Coronary artery (tissue), 2 donors: ENCODE measurements around the gene ADGRA3.

Experiments used
- DNase-seq: peaks from one replicate; pipeline ENCODE4 v3.0.0-alpha.2; 2017; ENCODE audit warnings: low spot score
- H3K27ac ChIP-seq, 2 donors: fragments of 200-600 bp; sonication (generic); one replicate each; pipeline ENCODE4 v1.5.1; 2016 to 2019
- H3K4me3 ChIP-seq: fragments of 200-600 bp; sonication (generic); 2 replicates; pipeline ENCODE4 v1.5.1; 2016; ENCODE audit warnings: mild to moderate bottlenecking, moderate library complexity
- TF ChIP-seq, protein P1 (sequence below): fragments of 200-600 bp; sonication (generic); IDR thresholded peaks from one replicate; pipeline ENCODE4 v1.5.1; 2019; ENCODE audit warnings: antibody characterized with exemption

ADGRA3 gene

DNA sequence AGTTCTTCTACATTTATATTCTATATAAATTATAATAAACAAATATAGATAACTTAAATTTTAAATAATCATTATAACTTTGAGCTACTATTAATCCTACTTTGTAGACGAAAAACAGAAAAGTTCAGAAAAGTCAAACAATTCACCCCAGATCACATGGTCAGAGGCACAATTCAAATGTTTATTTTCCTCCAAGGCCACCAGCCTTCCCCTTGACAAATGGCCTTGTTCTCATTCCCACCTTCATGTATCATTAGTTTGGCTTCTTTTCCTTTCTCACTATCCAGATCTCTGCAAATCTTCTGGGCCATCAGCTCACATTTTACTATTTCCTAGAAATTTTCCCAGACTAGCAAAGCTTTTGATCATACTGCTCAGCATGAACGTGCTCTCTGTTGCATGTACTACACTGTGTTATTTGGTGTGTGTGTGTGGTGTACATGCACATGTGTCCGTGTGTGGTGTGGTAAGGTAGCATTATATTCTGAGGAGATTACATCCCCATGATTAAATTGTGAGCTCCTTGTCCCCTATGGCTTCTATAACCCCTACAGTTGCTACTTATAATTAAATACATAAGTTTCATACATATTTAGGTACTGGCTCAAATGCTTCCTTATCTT, 61.5 kb downstream of the ADGRA3 start:
- no peak overlapping the region for H3K27ac ChIP-seq
- H3K4me3 ChIP-seq: no peak overlapping the region
- TF ChIP-seq, protein P1, sequence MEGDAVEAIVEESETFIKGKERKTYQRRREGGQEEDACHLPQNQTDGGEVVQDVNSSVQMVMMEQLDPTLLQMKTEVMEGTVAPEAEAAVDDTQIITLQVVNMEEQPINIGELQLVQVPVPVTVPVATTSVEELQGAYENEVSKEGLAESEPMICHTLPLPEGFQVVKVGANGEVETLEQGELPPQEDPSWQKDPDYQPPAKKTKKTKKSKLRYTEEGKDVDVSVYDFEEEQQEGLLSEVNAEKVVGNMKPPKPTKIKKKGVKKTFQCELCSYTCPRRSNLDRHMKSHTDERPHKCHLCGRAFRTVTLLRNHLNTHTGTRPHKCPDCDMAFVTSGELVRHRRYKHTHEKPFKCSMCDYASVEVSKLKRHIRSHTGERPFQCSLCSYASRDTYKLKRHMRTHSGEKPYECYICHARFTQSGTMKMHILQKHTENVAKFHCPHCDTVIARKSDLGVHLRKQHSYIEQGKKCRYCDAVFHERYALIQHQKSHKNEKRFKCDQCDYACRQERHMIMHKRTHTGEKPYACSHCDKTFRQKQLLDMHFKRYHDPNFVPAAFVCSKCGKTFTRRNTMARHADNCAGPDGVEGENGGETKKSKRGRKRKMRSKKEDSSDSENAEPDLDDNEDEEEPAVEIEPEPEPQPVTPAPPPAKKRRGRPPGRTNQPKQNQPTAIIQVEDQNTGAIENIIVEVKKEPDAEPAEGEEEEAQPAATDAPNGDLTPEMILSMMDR: no peak
- no peak for DNase-seq

DNA sequence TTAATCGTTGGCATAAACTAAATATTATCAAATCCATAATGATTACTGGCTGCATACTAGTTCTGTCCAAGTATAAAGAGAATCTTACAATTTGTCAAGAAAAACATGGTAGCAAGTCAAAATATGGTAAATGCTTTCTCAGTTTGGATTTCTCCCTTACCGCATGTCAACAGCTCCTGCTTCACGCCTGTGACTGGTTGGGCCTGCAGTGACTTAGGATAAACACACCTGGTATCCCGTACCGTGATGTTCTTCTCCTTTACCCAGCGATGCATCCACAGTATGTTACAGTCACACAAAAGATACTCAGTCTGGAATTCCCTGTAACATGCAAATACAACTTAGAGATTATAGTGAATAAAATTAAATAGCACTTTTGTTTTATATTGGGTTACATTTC, 71.1 kb downstream of the ADGRA3 start:
- TF ChIP-seq, protein P1: no peak
- no peak for DNase-seq

DNA sequence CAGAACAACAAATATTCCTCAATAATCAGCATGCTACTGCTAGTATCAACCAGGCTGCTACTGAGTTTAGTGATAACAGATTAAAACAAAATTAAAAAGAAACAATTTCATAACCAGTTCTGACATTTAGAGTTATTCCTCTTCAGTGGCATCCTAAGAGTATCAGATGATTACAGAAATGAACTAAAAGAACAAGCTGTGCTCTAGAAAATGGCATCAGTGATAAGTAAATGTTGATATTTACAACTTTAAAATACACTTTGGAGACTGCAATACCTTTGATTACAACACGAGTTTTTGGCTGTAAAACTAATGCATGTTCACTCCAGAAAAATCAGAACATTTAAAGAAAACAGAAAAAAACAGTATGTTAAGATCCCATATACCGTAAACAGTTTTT, 72.9 kb downstream of the ADGRA3 start:
- H3K4me3 ChIP-seq: no peak overlapping the region
- no peak overlapping the region for H3K27ac ChIP-seq
- DNase-seq: no peak
- TF ChIP-seq, protein P1: no peak

More for the DNA sequence above, 71.1 kb downstream of the ADGRA3 start:
- no peak overlapping the region for H3K4me3 ChIP-seq
- no peak overlapping the region for H3K27ac ChIP-seq

DNA sequence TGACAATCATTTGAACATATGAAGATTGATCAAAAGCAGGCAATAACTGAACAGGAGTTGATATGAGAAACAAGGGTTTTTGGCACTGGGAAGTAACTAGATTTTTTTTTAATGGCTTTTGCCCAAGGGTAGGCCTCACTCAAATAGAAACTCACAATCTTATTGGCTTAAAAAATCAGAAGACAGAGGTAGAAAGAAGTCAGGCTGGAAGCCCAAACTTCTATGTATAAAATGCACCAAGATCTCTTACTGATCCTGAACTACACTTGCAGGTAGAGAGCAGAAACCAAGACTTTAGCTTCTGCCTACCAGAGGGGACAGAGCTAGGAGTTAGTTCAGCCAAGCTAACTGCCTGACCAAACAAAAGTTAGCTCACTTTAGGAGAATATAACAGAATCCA, 74.9 kb downstream of the ADGRA3 start:
- TF ChIP-seq, protein P1: no peak
- H3K4me3 ChIP-seq: no peak overlapping the region
- H3K27ac ChIP-seq: no peak overlapping the region
- DNase-seq: no peak

DNA sequence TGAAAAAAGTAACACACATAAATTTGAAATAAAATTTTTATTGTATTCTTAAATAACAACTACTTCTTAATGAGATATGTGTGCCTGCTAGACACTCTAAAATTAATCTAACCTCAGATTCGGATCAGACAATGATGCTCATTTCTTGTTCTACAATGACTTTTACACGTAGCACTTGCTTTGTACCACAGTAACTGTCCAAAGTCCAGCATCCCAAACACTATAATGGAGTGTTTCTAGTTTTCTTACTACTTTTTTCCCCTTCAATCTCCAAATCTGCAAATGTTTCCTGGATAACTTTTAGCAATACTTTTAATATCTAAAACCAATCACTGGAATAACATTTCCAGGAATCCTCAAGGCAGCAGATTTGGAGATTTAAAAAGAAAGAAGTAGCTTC, 75.9 kb downstream of the ADGRA3 start:
- H3K27ac ChIP-seq: no peak overlapping the region
- H3K4me3 ChIP-seq: no peak overlapping the region
- no peak for DNase-seq
- TF ChIP-seq, protein P1: no peak

DNA sequence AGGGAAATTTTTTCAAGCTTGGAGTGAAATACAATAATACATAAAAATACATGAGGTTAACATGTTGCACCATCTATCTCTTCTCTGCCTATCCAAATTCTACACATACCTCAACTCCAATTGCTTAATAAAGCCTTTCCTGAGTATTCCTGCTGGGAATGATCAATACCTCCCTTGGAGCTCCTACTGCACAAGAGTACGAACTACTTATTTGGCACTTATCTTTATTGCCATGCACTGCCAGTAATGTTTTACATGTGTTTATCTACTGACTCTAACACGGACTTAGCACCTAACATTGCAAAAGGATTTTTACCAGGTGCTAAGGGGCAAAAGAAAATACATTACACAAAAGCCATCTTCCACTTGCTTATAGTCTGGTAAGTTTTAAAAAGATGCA, 80.2 kb downstream of the ADGRA3 start:
- no peak for DNase-seq
- Histone ChIP-seq H3K27ac (no peak overlapping the region), H3K4me3 (no peak overlapping the region)
- TF ChIP-seq, protein P1: no peak

DNA sequence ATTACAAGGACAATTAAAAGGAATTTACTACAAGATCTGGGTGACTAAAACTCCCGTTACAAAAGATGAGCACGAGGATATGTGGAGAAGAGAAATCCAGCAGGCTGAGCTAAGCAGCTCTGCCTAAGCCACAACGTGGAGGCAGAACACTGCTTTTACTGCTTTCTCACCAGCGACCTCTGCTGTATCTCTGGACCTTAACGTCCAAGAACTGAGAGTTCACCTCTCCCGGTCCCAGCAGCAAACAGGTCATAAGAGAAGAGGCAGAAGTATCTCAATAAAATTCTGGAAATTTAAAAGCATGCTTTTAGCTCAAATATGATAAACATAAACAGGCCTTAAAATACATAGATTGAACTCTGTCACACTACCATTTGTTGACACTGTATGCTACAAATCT, 81.0 kb downstream of the ADGRA3 start:
- Histone ChIP-seq H3K4me3 (no peak overlapping the region), H3K27ac (no peak overlapping the region)
- TF ChIP-seq, protein P1: no peak
- no peak for DNase-seq
